Breast epithelium (tissue), 3 donors: ENCODE measurements around the gene NTHL1.

Experiments used
- POLR2A ChIP-seq: fragments of 450-650 bp; IDR thresholded peaks from one replicate; pipeline ENCODE4 v1.6.1; 2016; ENCODE audit warnings: antibody characterized with exemption, mild to moderate bottlenecking, moderate library complexity
- TF ChIP-seq, protein P1 (sequence below), 3 donors: fragments of 450-650 bp; IDR thresholded peaks; one replicate each; pipeline ENCODE4 v1.5.1; 2016 to 2017; ENCODE audit warnings: antibody characterized with exemption in 3 of 3, mild to moderate bottlenecking in 3 of 3, moderate library complexity in 3 of 3

DNA sequence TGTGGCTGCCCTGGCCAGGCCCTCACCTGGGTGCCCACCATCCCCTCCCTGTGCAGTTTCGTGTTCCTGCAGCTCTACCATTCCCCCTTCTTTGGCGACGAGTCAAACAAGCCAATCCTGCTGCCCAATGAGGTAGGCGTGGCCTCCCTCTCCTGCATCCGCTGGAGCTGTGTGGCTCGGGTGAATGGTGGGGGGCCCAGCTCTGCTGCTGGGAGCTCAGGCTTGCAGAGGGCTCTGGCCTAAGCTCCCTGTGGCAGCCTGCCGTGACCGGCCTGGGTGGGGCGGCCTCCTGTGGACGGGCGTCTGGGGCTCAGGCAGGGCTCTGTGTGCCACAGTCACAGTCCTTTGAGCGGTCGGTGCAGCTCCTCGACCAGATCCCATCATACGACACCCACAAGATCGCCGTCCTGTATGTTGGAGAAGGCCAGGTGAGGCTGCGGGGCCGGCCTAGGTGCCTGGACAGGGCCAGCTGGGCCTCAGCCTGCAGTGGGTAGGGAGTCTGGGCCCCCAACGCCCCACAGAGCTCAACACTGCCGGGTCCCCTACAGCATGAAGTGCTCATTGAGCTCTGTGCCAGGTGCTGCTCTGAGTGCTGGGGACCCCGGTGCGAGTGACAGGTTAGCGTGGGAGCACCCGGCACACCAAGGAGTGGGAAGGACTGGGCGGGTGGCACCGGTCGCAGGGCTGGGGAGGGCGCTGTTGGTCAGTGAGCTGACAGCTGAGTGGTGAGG, 37.4 kb upstream of the NTHL1 start:
- TF ChIP-seq, protein P1, sequence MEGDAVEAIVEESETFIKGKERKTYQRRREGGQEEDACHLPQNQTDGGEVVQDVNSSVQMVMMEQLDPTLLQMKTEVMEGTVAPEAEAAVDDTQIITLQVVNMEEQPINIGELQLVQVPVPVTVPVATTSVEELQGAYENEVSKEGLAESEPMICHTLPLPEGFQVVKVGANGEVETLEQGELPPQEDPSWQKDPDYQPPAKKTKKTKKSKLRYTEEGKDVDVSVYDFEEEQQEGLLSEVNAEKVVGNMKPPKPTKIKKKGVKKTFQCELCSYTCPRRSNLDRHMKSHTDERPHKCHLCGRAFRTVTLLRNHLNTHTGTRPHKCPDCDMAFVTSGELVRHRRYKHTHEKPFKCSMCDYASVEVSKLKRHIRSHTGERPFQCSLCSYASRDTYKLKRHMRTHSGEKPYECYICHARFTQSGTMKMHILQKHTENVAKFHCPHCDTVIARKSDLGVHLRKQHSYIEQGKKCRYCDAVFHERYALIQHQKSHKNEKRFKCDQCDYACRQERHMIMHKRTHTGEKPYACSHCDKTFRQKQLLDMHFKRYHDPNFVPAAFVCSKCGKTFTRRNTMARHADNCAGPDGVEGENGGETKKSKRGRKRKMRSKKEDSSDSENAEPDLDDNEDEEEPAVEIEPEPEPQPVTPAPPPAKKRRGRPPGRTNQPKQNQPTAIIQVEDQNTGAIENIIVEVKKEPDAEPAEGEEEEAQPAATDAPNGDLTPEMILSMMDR (IDR thresholded peaks at IDR 0.05): no peak
- no peak for TF ChIP-seq POLR2A
